ENCODE data around the gene TCF4. TPM values are rescaled to one million over a fixed set of nuclear protein-coding genes. Genes with fewer than 3 reads are reported as not detected.

The TCF4 gene
- total and polyA plus RNA-seq, 4 donors, result 14.3 to 356 (median 73.0) TPM

GRCh38 chr18:55265984-55266383 lies 322.0 kb downstream of the TCF4 start:
- no peak overlapping the region for H3K27ac ChIP-seq (ENCODE audit: low read depth in 1 of 2, low read length in 1 of 2)
- no peak overlapping the region for H3K4me3 ChIP-seq
- peaks cover 0 to 3% (median 0%) of the 10 kb centered on the region in 4 donors for H3K9me3 ChIP-seq (ENCODE audit: control insufficient read depth in 4 of 4, insufficient read depth in 3 of 4, low read length in 3 of 4)
- ATAC-seq (ENCODE audit: insufficient read depth, low FRiP score), result no peak
- no peak for TF ChIP-seq CTCF (IDR thresholded peaks at IDR 0.05; ENCODE audit: control extremely low read depth, extremely low read depth)
- peaks cover 4 to 44% (median 32%) of the 10 kb centered on the region in 4 donors for H3K36me3 ChIP-seq (ENCODE audit: control insufficient read depth in 4 of 4, insufficient read depth in 4 of 4, low read length in 4 of 4)
- WGBS, 2 donors, result 29 to 72% methylated on average over 3 of the region's 3 CpGs
- no peak for DNase-seq
- H3K9ac ChIP-seq (ENCODE audit: insufficient read depth in 1 of 2, low read length in 2 of 2), result no peak overlapping the region
- H3K4me1 ChIP-seq (ENCODE audit: control insufficient read depth in 5 of 5, insufficient read depth in 5 of 5, low read length in 5 of 5), result peaks cover 0 to 17% (median 6%) of the 10 kb centered on the region in 5 donors
- no peaks in the 10 kb centered on the region for H3K27me3 ChIP-seq (ENCODE audit: control insufficient read depth in 3 of 3, insufficient read depth in 3 of 3, low read length in 2 of 3)

- peaks cover 5 to 41% (median 34%) of the 10 kb centered on the region in 4 donors for H3K36me3 ChIP-seq (ENCODE audit: control insufficient read depth in 4 of 4, insufficient read depth in 4 of 4, low read length in 4 of 4)
- peak overlapping the region; percentile 1 to 64 for H3K27ac ChIP-seq (ENCODE audit: low read depth in 1 of 2, low read length in 1 of 2)
Measured at GRCh38 chr18:55265130-55265675, 322.8 kb downstream of the TCF4 start.

GRCh38 chr18:55264108-55264507 lies 323.9 kb downstream of the TCF4 start:
- Histone ChIP-seq H3K9ac (ENCODE audit: insufficient read depth in 1 of 2, low read length in 2 of 2) (no peak overlapping the region), H3K9me3 (ENCODE audit: control insufficient read depth in 4 of 4, insufficient read depth in 3 of 4, low read length in 3 of 4) (peaks cover 0 to 2% (median 0%) of the 10 kb centered on the region in 4 donors), H3K27ac (ENCODE audit: low read depth in 1 of 2, low read length in 1 of 2) (peak overlapping the region in 1 of 2 donors; percentile 1), H3K36me3 (ENCODE audit: control insufficient read depth in 4 of 4, insufficient read depth in 4 of 4, low read length in 4 of 4) (peaks cover 7 to 42% (median 31%) of the 10 kb centered on the region in 4 donors), H3K4me1 (ENCODE audit: control insufficient read depth in 5 of 5, insufficient read depth in 5 of 5, low read length in 5 of 5) (peaks cover 0 to 17% (median 6%) of the 10 kb centered on the region in 5 donors), H3K4me3 (no peak overlapping the region), H3K27me3 (ENCODE audit: control insufficient read depth in 3 of 3, insufficient read depth in 3 of 3, low read length in 2 of 3) (no peaks in the 10 kb centered on the region)
- 34 to 43% methylated on average over 3 of the region's 3 CpGs for WGBS, 2 donors
- ATAC-seq (ENCODE audit: insufficient read depth, low FRiP score) (no peak), DNase-seq (peak in 2 of 3 donors; percentile 29 to 34)
- TF ChIP-seq CTCF (IDR thresholded peaks at IDR 0.05; ENCODE audit: control extremely low read depth, extremely low read depth), result no peak

More at GRCh38 chr18:55265130-55265675, 322.8 kb downstream of the TCF4 start:
- Histone ChIP-seq H3K9ac (ENCODE audit: insufficient read depth in 1 of 2, low read length in 2 of 2) (no peak overlapping the region), H3K4me3 (no peak overlapping the region), H3K4me1 (ENCODE audit: control insufficient read depth in 5 of 5, insufficient read depth in 5 of 5, low read length in 5 of 5) (peaks cover 0 to 17% (median 6%) of the 10 kb centered on the region in 5 donors), H3K27me3 (ENCODE audit: control insufficient read depth in 3 of 3, insufficient read depth in 3 of 3, low read length in 2 of 3) (no peaks in the 10 kb centered on the region), H3K9me3 (ENCODE audit: control insufficient read depth in 4 of 4, insufficient read depth in 3 of 4, low read length in 3 of 4) (peaks cover 0 to 3% (median 0%) of the 10 kb centered on the region in 4 donors)
- TF ChIP-seq CTCF (IDR thresholded peaks at IDR 0.05; ENCODE audit: control extremely low read depth, extremely low read depth), result no peak
- no peak for ATAC-seq (ENCODE audit: insufficient read depth, low FRiP score)
- 53 to 61% methylated on average over 5 of the region's 5 CpGs for WGBS, 2 donors
- peak in 1 of 3 donors; percentile 22 for DNase-seq

Measured in lung (tissue), 12 donors.